ENCODE measurements around the gene USP34. TPM values are rescaled to one million over a fixed set of nuclear protein-coding genes. Genes with fewer than 3 reads are reported as not detected.

The USP34 gene
- total and polyA plus RNA-seq, 9 of the 15 experiments (the other 6 are each of a cell fraction or from before 2014, with no cell fraction given), result 19.8 to 108 (median 67.8) TPM

- TF ChIP-seq BCLAF1 (IDR thresholded peaks at IDR 0.05; ENCODE audit: borderline replicate concordance in 1 of 2, control insufficient read depth in 1 of 2, low read depth in 2 of 2, low read length in 1 of 2), result no peak
- no peak for TF ChIP-seq ZNF740 (CRISPR knock-in tag; IDR thresholded peaks at IDR 0.05)
- no peak for TF ChIP-seq ZNF740 (tag; IDR thresholded peaks at IDR 0.05)
- peak; percentile 99 for TF ChIP-seq SMARCE1 (IDR thresholded peaks at IDR 0.05)
- no peak for TF ChIP-seq C11orf30 (IDR thresholded peaks at IDR 0.05; ENCODE audit: low read depth)
- no peak for TF ChIP-seq POLR3G (IDR thresholded peaks at IDR 0.05; ENCODE audit: extremely low read depth, insufficient read length, insufficient replicate concordance)
- TF ChIP-seq SPI1 (IDR thresholded peaks at IDR 0.05; ENCODE audit: borderline replicate concordance, low read depth, low read length), result peak; percentile 98
- no peak for TF ChIP-seq HDAC6 (IDR thresholded peaks at IDR 0.05; ENCODE audit: low read depth, low read length)
- TF ChIP-seq ZFP1 (CRISPR knock-in tag; IDR thresholded peaks at IDR 0.05), result no peak
- 0 out of 2 replicates have a peak, but pooled peaks have one; percentile 14 for TF ChIP-seq CLOCK (CRISPR knock-in tag; IDR thresholded peaks at IDR 0.05; ENCODE audit: borderline replicate concordance)
- TF ChIP-seq SMARCA5 (IDR thresholded peaks at IDR 0.05), result no peak
- TF ChIP-seq ZFPM2 (CRISPR knock-in tag; IDR thresholded peaks at IDR 0.05), result peak; percentile 85; the same call in 1 of the 2 replicates
- peak; percentile 31; the same call in 1 of the 2 replicates for TF ChIP-seq ZNF75A (CRISPR knock-in tag; IDR thresholded peaks at IDR 0.05)
- TF ChIP-seq TEAD1 (CRISPR knock-in tag; IDR thresholded peaks at IDR 0.05), result peak in 1 of 2 experiments; percentile 79; a peak in 1 of 4 replicates
- TF ChIP-seq POLR2AphosphoS2 (IDR thresholded peaks at IDR 0.05; ENCODE audit: low read length), result no peak
- no peak for TF ChIP-seq ZNF431 (CRISPR knock-in tag; IDR thresholded peaks at IDR 0.05)
Observed at GRCh38 chr2:61288070-61288841, 182.6 kb downstream of the USP34 start (continued).

All from K562 (cell line).